Keratinocyte (primary cell): ENCODE results near the gene MSMP. TPM values are rescaled to one million over a fixed set of nuclear protein-coding genes. Genes with fewer than 3 reads are reported as not detected.

Source experiments
- DNase-seq: peaks from one replicate; pipeline ENCODE4 v3.0.0-alpha.2; 2011; ENCODE audit warnings: low read depth, missing footprints, low spot score
- FAIRE-seq: peaks from 2 replicates; lab custom pipeline; 2011; peaks lifted over from hg19 to GRCh38; lab: Jason Lieb, UNC
- H2AFZ ChIP-seq: 2 replicates; pipeline ENCODE4 v1.6.0; 2012; ENCODE audit warnings: low read length, control low read depth, inconsistent platforms; ENCODE audit not compliant: control insufficient read depth
- H3K27ac ChIP-seq: 2 replicates; pipeline ENCODE4 v1.5.1; 2011; ENCODE audit warnings: low read length; ENCODE audit not compliant: control insufficient read depth, insufficient read depth
- H3K27me3 ChIP-seq: 3 replicates; pipeline ENCODE4 v1.6.0; 2011; ENCODE audit warnings: low read length; ENCODE audit not compliant: control insufficient read depth, insufficient read depth; ENCODE audit errors: extremely low read depth
- H3K36me3 ChIP-seq, 2 experiments: 2 replicates in 1 of 2; 3 replicates in 1 of 2; pipeline ENCODE4 v1.5.1; 2011; ENCODE audit warnings: low read length in 2 of 2, mild to moderate bottlenecking in 1 of 2; ENCODE audit not compliant: control insufficient read depth in 2 of 2, insufficient read depth in 2 of 2; ENCODE audit errors: extremely low read depth in 1 of 2
- H3K4me1 ChIP-seq: 3 replicates; pipeline ENCODE4 v1.5.1; 2011; ENCODE audit warnings: low read length; ENCODE audit not compliant: control insufficient read depth, insufficient read depth; ENCODE audit errors: extremely low read depth
- H3K4me2 ChIP-seq: 3 replicates; pipeline ENCODE4 v1.6.0; 2011; ENCODE audit warnings: low read depth, low read length; ENCODE audit not compliant: control insufficient read depth, insufficient read depth; ENCODE audit errors: extremely low read depth
- H3K4me3 ChIP-seq, 3 experiments: fragments of 200-600 bp in 1 of 3; sonication (generic) in 1 of 3; 2 replicates in 2 of 3; 3 replicates in 1 of 3; pipeline ENCODE4 v1.5.1; 2011 to 2016; ENCODE audit warnings: low read length in 3 of 3, mild to moderate bottlenecking in 3 of 3, control low read depth in 2 of 3, inconsistent platforms in 1 of 3, low read depth in 1 of 3, mixed read lengths in 1 of 3, mixed run types in 1 of 3, moderate library complexity in 1 of 3; ENCODE audit not compliant: control insufficient read depth in 2 of 3, insufficient read depth in 2 of 3; ENCODE audit errors: extremely low read depth in 1 of 3
- H3K79me2 ChIP-seq: 2 replicates; pipeline ENCODE4 v1.6.0; 2012; ENCODE audit warnings: low read length; ENCODE audit not compliant: control insufficient read depth, insufficient read depth
- H3K9ac ChIP-seq: 3 replicates; pipeline ENCODE4 v1.6.0; 2011; ENCODE audit warnings: low read length; ENCODE audit not compliant: control insufficient read depth, insufficient read depth; ENCODE audit errors: extremely low read depth
- H3K9me1 ChIP-seq: 3 replicates; pipeline ENCODE4 v1.6.0; 2011; ENCODE audit warnings: low read length; ENCODE audit not compliant: control insufficient read depth, insufficient read depth; ENCODE audit errors: extremely low read depth
- H3K9me3 ChIP-seq: 2 replicates; pipeline ENCODE4 v1.5.1; 2012; ENCODE audit warnings: low read depth, low read length; ENCODE audit not compliant: control insufficient read depth
- H4K20me1 ChIP-seq: 3 replicates; pipeline ENCODE4 v1.6.0; 2011; ENCODE audit warnings: low read length; ENCODE audit not compliant: control insufficient read depth, insufficient read depth; ENCODE audit errors: extremely low read depth
- EZH2 ChIP-seq: IDR thresholded peaks from one replicate; pipeline ENCODE4 v1.6.1; 2012; ENCODE audit warnings: inconsistent platforms, mild to moderate bottlenecking, low read length, moderate library complexity
- dilution Hi-C: fragments of 300-500 bp; cut with MboI; formaldehyde crosslinking; loops from one replicate; pipeline ENCODE4 v1.7.0; 2020; ENCODE audit warnings: low sequenced_read_pairs; ENCODE audit not compliant: extremely low pct_ligation_motif_present
- polyA plus RNA-seq, 5 experiments: library from polyadenylated mRNA; depleted of rRNA in 3 of 5; stranded (reverse) in 3 of 5; stranded (forward) in 1 of 5; unstranded in 1 of 5; fragments of >200 nt; gene quantifications; 1 replicate in 1 of 5; 2 replicates in 3 of 5; 3 replicates in 1 of 5; pipeline versions ENCODE4 v1.2.1 to v1.2.3, GENCODE V29; 2011 to 2012; ENCODE audit warnings: missing spikeins in 2 of 5, low read depth in 1 of 5, low replicate concordance in 1 of 5
- TF ChIP-seq, protein P1 (sequence below), 3 experiments: IDR thresholded peaks in 1 of 3; conservative IDR thresholded peaks in 1 of 3; optimal IDR thresholded peaks in 1 of 3; 2 replicates in 2 of 3; 3 replicates in 1 of 3; pipeline versions ENCODE3 to v1.5.1; 2011; ENCODE audit warnings: low read length in 3 of 3, mild to moderate bottlenecking in 3 of 3, moderate library complexity in 2 of 3, control low read depth in 1 of 3, inconsistent platforms in 1 of 3; ENCODE audit not compliant: insufficient read depth in 2 of 3; ENCODE audit errors: extremely low read depth in 1 of 3

The MSMP gene
- polyA plus RNA-seq, 1 donor (not counting 4 experiments of a cell fraction or from before 2014, with no cell fraction given), result not detected

- peaks cover 1% of the 10 kb centered on the region for H3K79me2 ChIP-seq
- no peaks in the 10 kb centered on the region for H3K9me1 ChIP-seq
- no peaks in the 10 kb centered on the region for H3K4me1 ChIP-seq
- TF ChIP-seq EZH2, result no peak
- TF ChIP-seq, protein P1, sequence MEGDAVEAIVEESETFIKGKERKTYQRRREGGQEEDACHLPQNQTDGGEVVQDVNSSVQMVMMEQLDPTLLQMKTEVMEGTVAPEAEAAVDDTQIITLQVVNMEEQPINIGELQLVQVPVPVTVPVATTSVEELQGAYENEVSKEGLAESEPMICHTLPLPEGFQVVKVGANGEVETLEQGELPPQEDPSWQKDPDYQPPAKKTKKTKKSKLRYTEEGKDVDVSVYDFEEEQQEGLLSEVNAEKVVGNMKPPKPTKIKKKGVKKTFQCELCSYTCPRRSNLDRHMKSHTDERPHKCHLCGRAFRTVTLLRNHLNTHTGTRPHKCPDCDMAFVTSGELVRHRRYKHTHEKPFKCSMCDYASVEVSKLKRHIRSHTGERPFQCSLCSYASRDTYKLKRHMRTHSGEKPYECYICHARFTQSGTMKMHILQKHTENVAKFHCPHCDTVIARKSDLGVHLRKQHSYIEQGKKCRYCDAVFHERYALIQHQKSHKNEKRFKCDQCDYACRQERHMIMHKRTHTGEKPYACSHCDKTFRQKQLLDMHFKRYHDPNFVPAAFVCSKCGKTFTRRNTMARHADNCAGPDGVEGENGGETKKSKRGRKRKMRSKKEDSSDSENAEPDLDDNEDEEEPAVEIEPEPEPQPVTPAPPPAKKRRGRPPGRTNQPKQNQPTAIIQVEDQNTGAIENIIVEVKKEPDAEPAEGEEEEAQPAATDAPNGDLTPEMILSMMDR (optimal IDR thresholded peaks at IDR 0.05 in 1 of 3, IDR thresholded peaks at IDR 0.05 in 1 of 3, conservative IDR thresholded peaks at IDR 0.05 in 1 of 3; ENCODE audit: extremely low read depth in 1 of 3, insufficient read depth in 2 of 3, low read length in 3 of 3), result no peak
- H3K9me3 ChIP-seq, result no peaks in the 10 kb centered on the region
- no peak overlapping the region for H3K4me2 ChIP-seq
- no peaks in the 10 kb centered on the region for H4K20me1 ChIP-seq
- FAIRE-seq (no peak), DNase-seq (no peak)
- H3K9ac ChIP-seq, result no peak overlapping the region
- H2AFZ ChIP-seq, result no peak overlapping the region
- H3K36me3 ChIP-seq, result no peaks in the 10 kb centered on the region
- dilution Hi-C loops, result no loop called here
- H3K27ac ChIP-seq, result no peak overlapping the region
- H3K4me3 ChIP-seq, result no peak overlapping the region
- H3K27me3 ChIP-seq, result no peaks in the 10 kb centered on the region
Measured at GRCh38 chr9:35763803-35764202, 9.7 kb upstream of the MSMP start.

GRCh38 chr9:35763181-35763580 lies 9.1 kb upstream of the MSMP start:
- Histone ChIP-seq H3K27ac (no peak overlapping the region), H3K9me3 (no peaks in the 10 kb centered on the region)
- dilution Hi-C loops, result no loop called here

More at GRCh38 chr9:35763181-35763580, 9.1 kb upstream of the MSMP start:
- H4K20me1 ChIP-seq, result no peaks in the 10 kb centered on the region
- no peak for DNase-seq
- H3K36me3 ChIP-seq, result no peaks in the 10 kb centered on the region
- TF ChIP-seq, protein P1 (optimal IDR thresholded peaks at IDR 0.05 in 1 of 3, IDR thresholded peaks at IDR 0.05 in 1 of 3, conservative IDR thresholded peaks at IDR 0.05 in 1 of 3; ENCODE audit: extremely low read depth in 1 of 3, insufficient read depth in 2 of 3, low read length in 3 of 3), result no peak
- no peak for TF ChIP-seq EZH2
- FAIRE-seq, result no peak
- no peak overlapping the region for H3K4me3 ChIP-seq
- H3K9ac ChIP-seq, result no peak overlapping the region
- H2AFZ ChIP-seq, result no peak overlapping the region
- H3K4me2 ChIP-seq, result no peak overlapping the region
- peaks cover 1% of the 10 kb centered on the region for H3K79me2 ChIP-seq
- no peaks in the 10 kb centered on the region for H3K4me1 ChIP-seq
- no peaks in the 10 kb centered on the region for H3K9me1 ChIP-seq
- no peaks in the 10 kb centered on the region for H3K27me3 ChIP-seq
